ENCODE data around the gene FNDC3A. TPM values are rescaled to one million over a fixed set of nuclear protein-coding genes. Genes with fewer than 3 reads are reported as not detected.
"Not testable (repeated sequence)": the region's sequence is repeated elsewhere in the genome, so short reads cannot be mapped to it uniquely, and the experiment has no call there.

The FNDC3A gene
- polyA plus RNA-seq, 1 experiment: 82.1 TPM

GRCh38 chr13:49055021-49055420 lies 79.3 kb downstream of the FNDC3A start:
- H3K4me3 ChIP-seq (ENCODE audit: low read depth, low read length): no peak overlapping the region
- H3K27me3 ChIP-seq (ENCODE audit: control insufficient read depth, insufficient read depth, low read length): no peaks in the 10 kb centered on the region
- ChIA-PET POLR2A (interaction anchor here (0.7 kb wide), 1 partner anchor 1425 kb away, joined by 3 read pairs; no protein-coding TSS in a partner anchor), CTCF (interaction anchor here (0.6 kb wide), 1 partner anchor 58 kb away, joined by 3 read pairs; no protein-coding TSS in a partner anchor)
- no peaks in the 10 kb centered on the region; the same call in 1 of the 2 replicates for H3K9me3 ChIP-seq (ENCODE audit: control insufficient read depth, insufficient read depth, low read length)
- DNase-seq (ENCODE audit: low read depth, low spot score): no peak
- TF ChIP-seq, protein P1, sequence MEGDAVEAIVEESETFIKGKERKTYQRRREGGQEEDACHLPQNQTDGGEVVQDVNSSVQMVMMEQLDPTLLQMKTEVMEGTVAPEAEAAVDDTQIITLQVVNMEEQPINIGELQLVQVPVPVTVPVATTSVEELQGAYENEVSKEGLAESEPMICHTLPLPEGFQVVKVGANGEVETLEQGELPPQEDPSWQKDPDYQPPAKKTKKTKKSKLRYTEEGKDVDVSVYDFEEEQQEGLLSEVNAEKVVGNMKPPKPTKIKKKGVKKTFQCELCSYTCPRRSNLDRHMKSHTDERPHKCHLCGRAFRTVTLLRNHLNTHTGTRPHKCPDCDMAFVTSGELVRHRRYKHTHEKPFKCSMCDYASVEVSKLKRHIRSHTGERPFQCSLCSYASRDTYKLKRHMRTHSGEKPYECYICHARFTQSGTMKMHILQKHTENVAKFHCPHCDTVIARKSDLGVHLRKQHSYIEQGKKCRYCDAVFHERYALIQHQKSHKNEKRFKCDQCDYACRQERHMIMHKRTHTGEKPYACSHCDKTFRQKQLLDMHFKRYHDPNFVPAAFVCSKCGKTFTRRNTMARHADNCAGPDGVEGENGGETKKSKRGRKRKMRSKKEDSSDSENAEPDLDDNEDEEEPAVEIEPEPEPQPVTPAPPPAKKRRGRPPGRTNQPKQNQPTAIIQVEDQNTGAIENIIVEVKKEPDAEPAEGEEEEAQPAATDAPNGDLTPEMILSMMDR (IDR thresholded peaks at IDR 0.05; ENCODE audit: low read depth, low read length): no peak
- no peak overlapping the region for H3K27ac ChIP-seq (ENCODE audit: low read depth, low read length)

- no peak overlapping the region for H3K27ac ChIP-seq (ENCODE audit: low read depth, low read length)
- ChIA-PET POLR2A (no interaction called here), CTCF (interaction anchor here (0.6 kb wide), 1 partner anchor 17 kb away, joined by 3 read pairs; no protein-coding TSS in a partner anchor)
- no peaks in the 10 kb centered on the region; the same call in 1 of the 2 replicates for H3K9me3 ChIP-seq (ENCODE audit: control insufficient read depth, insufficient read depth, low read length)
- TF ChIP-seq, protein P1 (IDR thresholded peaks at IDR 0.05; ENCODE audit: low read depth, low read length): no peak
- DNase-seq (ENCODE audit: low read depth, low spot score): no peak
- no peak overlapping the region for H3K4me3 ChIP-seq (ENCODE audit: low read depth, low read length)
- no peaks in the 10 kb centered on the region for H3K27me3 ChIP-seq (ENCODE audit: control insufficient read depth, insufficient read depth, low read length)
These were observed 81.5 kb downstream of the FNDC3A start for GRCh38 chr13:49057176-49057575.

GRCh38 chr13:49058761-49059160 lies 83.0 kb downstream of the FNDC3A start:
- H3K4me3 ChIP-seq (ENCODE audit: low read depth, low read length): no peak overlapping the region
- TF ChIP-seq, protein P1 (IDR thresholded peaks at IDR 0.05; ENCODE audit: low read depth, low read length): no peak
- H3K27ac ChIP-seq (ENCODE audit: low read depth, low read length): no peak overlapping the region
- ChIA-PET CTCF (no interaction called here), POLR2A (no interaction called here)
- H3K9me3 ChIP-seq (ENCODE audit: control insufficient read depth, insufficient read depth, low read length): no peaks in the 10 kb centered on the region
- DNase-seq (ENCODE audit: low read depth, low spot score): no peak
- no peaks in the 10 kb centered on the region for H3K27me3 ChIP-seq (ENCODE audit: control insufficient read depth, insufficient read depth, low read length)

GRCh38 chr13:49060678-49061387 lies 85.1 kb downstream of the FNDC3A start:
- no peak for DNase-seq (ENCODE audit: low read depth, low spot score)
- no peaks in the 10 kb centered on the region for H3K9me3 ChIP-seq (ENCODE audit: control insufficient read depth, insufficient read depth, low read length)
- H3K27ac ChIP-seq (ENCODE audit: low read depth, low read length): no peak overlapping the region
- POLR2A ChIA-PET: no interaction called here
- H3K27me3 ChIP-seq (ENCODE audit: control insufficient read depth, insufficient read depth, low read length): no peaks in the 10 kb centered on the region
- no peak overlapping the region for H3K4me3 ChIP-seq (ENCODE audit: low read depth, low read length)
- CTCF ChIA-PET: no interaction called here
- TF ChIP-seq, protein P1 (IDR thresholded peaks at IDR 0.05; ENCODE audit: low read depth, low read length): no peak

DNA sequence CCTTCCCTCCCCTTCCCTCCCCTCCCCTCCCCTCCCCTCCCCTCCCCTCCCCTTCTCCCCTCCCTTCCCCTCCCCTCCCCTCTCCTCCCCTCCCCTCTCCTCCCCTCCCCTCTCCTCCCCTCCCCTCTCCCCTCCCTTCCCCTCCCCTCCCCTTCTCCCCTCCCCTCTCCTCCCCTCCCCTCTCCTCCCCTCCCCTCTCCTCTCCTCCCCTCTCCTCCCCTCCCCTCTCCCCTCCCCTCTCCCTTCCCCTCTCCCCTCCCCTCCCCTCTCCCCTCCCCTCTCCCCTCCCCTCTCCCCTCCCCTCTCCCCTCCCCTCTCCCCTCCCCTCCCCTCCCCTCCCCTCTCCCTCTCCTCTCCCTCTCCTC lies 85.7 kb downstream of the FNDC3A start:
- H3K27me3 ChIP-seq (ENCODE audit: control insufficient read depth, insufficient read depth, low read length); H3K9me3 ChIP-seq (ENCODE audit: control insufficient read depth, insufficient read depth, low read length); H3K4me3 ChIP-seq (ENCODE audit: low read depth, low read length); CTCF ChIA-PET; POLR2A ChIA-PET; DNase-seq (ENCODE audit: low read depth, low spot score); H3K27ac ChIP-seq (ENCODE audit: low read depth, low read length): not testable (repeated sequence)

Measured in AG04450 (cell line).